PC-3 (cell line): Measurements from ENCODE around the gene ZG16.

Source experiments
- EZH2 ChIP-seq: fragments of 300-600 bp; sonication (generic); IDR thresholded peaks from one replicate; pipeline ENCODE4 v1.6.1; 2017; ENCODE audit warnings: antibody characterized with exemption, mild to moderate bottlenecking, low read length; ENCODE audit not compliant: unreplicated experiment
- TF ChIP-seq, protein P1 (sequence below): fragments of 300-600 bp; sonication (generic); conservative IDR thresholded peaks from 2 replicates; pipeline ENCODE4 v1.5.1; 2017; ENCODE audit warnings: antibody characterized with exemption, low read depth, mild to moderate bottlenecking, low read length

DNA sequence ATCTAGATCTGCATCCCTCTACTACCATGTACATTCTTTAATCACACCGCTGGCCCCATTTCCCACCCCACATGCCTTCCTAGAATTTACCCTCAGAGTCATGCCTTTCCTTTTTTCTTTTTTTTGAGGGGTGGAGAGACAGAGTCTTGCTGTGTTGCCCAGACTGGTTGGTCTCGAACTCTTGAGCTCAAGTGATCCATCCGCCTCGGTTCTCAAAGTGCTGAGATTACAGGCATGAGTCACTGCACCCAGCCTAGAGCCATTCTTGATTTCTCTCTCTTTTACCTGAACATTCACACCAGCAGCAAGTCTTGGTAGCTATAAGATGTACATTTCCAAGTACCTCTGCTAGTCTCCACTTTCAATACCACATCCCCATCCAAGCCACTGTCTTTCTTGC, 40.0 kb downstream of the ZG16 start:
- TF ChIP-seq, protein P1, sequence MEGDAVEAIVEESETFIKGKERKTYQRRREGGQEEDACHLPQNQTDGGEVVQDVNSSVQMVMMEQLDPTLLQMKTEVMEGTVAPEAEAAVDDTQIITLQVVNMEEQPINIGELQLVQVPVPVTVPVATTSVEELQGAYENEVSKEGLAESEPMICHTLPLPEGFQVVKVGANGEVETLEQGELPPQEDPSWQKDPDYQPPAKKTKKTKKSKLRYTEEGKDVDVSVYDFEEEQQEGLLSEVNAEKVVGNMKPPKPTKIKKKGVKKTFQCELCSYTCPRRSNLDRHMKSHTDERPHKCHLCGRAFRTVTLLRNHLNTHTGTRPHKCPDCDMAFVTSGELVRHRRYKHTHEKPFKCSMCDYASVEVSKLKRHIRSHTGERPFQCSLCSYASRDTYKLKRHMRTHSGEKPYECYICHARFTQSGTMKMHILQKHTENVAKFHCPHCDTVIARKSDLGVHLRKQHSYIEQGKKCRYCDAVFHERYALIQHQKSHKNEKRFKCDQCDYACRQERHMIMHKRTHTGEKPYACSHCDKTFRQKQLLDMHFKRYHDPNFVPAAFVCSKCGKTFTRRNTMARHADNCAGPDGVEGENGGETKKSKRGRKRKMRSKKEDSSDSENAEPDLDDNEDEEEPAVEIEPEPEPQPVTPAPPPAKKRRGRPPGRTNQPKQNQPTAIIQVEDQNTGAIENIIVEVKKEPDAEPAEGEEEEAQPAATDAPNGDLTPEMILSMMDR, result no peak
- no peak for TF ChIP-seq EZH2
